Activated CD4-positive, alpha-beta T cell treated with anti-CD3 and anti-CD28 coated beads for 36 hours (primary cell): Measurements from ENCODE around the gene NFKB2. TPM values are rescaled to one million over a fixed set of nuclear protein-coding genes. Genes with fewer than 3 reads are reported as not detected.
A peak's percentile ranks its signal among the peaks of the same experiment; 100 is the strongest.

Experiments
- ATAC-seq: fragments of 200-7000 bp; cut with Tn5 transposase; one replicate; pipeline ENCODE4 v1.10.0; 2021; ENCODE audit warnings: mild to moderate bottlenecking, moderate library complexity
- CTCF ChIA-PET: fragments of 350-600 bp; sonication (Branson Sonifier 250); formaldehyde crosslinking; loops from one replicate; lab custom pipeline; 2021; ENCODE audit warnings: antibody characterized with exemption; lab: Charles Lee
- POLR2A ChIA-PET: fragments of 350-600 bp; sonication (Branson Sonifier 250); formaldehyde crosslinking; loops from one replicate; lab custom pipeline; 2021; ENCODE audit warnings: antibody characterized with exemption, inconsistent platforms; lab: Charles Lee
- DNase-seq: peaks from one replicate; pipeline ENCODE4 v3.0.0-alpha.2; 2020
- H3K27ac Mint-ChIP-seq: one replicate; pipeline ENCODE4 v1.8.0; 2021; ENCODE audit warnings: mixed read lengths
- H3K27me3 Mint-ChIP-seq: one replicate; pipeline ENCODE4 v1.8.0; 2021; ENCODE audit warnings: mixed read lengths
- H3K36me3 Mint-ChIP-seq: one replicate; pipeline ENCODE4 v1.8.0; 2021; ENCODE audit warnings: low read depth, mixed read lengths
- H3K4me1 Mint-ChIP-seq: one replicate; pipeline ENCODE4 v1.8.0; 2021; ENCODE audit warnings: mixed read lengths
- H3K4me3 Mint-ChIP-seq: one replicate; pipeline ENCODE4 v1.8.0; 2021; ENCODE audit warnings: mild to moderate bottlenecking, moderate library complexity, mixed read lengths
- H3K9me3 Mint-ChIP-seq: one replicate; pipeline ENCODE4 v1.8.0; 2021; ENCODE audit warnings: low read depth, mixed read lengths
- intact Hi-C, 2 experiments: fragments of 100-400 bp; cut with DNase I in 1 of 2; cut with micrococcal nuclease in 1 of 2; formaldehyde crosslinking; loops; one replicate each; pipeline versions ENCODE4 v1.14.2 to v1.15.1; 2022 to 2024; cut with DNase I, micrococcal nuclease
- total RNA-seq, 2 experiments: library from RNA; stranded (reverse); gene quantifications; one replicate each; pipeline ENCODE4 v1.2.3, GENCODE V29; 2021

The NFKB2 gene
- total RNA-seq, 2 experiments from 2014 or later, result 228 to 238 TPM

- intact Hi-C loops, result no loop called here
- Mint-ChIP-seq H3K4me1 (peaks cover 34% of the 10 kb centered on the region), H3K27ac (no peak overlapping the region), H3K9me3 (no peaks in the 10 kb centered on the region), H3K27me3 (peaks cover 25% of the 10 kb centered on the region), H3K36me3 (no peaks in the 10 kb centered on the region), H3K4me3 (no peak overlapping the region)
- ATAC-seq (no peak), DNase-seq (no peak)
- CTCF ChIA-PET, result interaction anchor here (0.6 to 1.5 kb wide), 5 partner anchors 11 to 241 kb away, joined by 3 to 4 read pairs (median 3); no protein-coding TSS in a partner anchor
- POLR2A ChIA-PET, result no interaction called here
Observed at GRCh38 chr10:102414749-102415148, 19.2 kb downstream of the NFKB2 start.

GRCh38 chr10:102416283-102416682 is 20.8 kb downstream of the NFKB2 start:
- no peaks in the 10 kb centered on the region for H3K9me3 Mint-ChIP-seq
- no peak overlapping the region for H3K4me3 Mint-ChIP-seq
- ATAC-seq, result no peak
- peaks cover 21% of the 10 kb centered on the region for H3K27me3 Mint-ChIP-seq
- DNase-seq, result no peak
- POLR2A ChIA-PET, result no interaction called here
- H3K27ac Mint-ChIP-seq, result no peak overlapping the region
- peaks cover 32% of the 10 kb centered on the region for H3K4me1 Mint-ChIP-seq
- intact Hi-C loops, result no loop called here
- H3K36me3 Mint-ChIP-seq, result peaks cover 2% of the 10 kb centered on the region
- CTCF ChIA-PET, result interaction anchor here (0.7 to 1.5 kb wide), 2 partner anchors 44 to 185 kb away, joined by 3 to 4 read pairs; no protein-coding TSS in a partner anchor

- no peak for DNase-seq
- Mint-ChIP-seq H3K27ac (no peak overlapping the region), H3K4me1 (peaks cover 31% of the 10 kb centered on the region), H3K27me3 (peaks cover 19% of the 10 kb centered on the region), H3K9me3 (no peaks in the 10 kb centered on the region), H3K4me3 (no peak overlapping the region), H3K36me3 (peaks cover 2% of the 10 kb centered on the region)
- CTCF ChIA-PET, result no interaction called here
- intact Hi-C loops, result no loop called here
- no peak for ATAC-seq
- POLR2A ChIA-PET, result no interaction called here
Observed at GRCh38 chr10:102416695-102417094, 21.2 kb downstream of the NFKB2 start.

- Mint-ChIP-seq H3K27ac (no peak within 1 kb of the TSS), H3K36me3 (peaks cover 7% of the 10 kb centered on the region), H3K4me1 (peaks cover 30% of the 10 kb centered on the region), H3K27me3 (peaks cover 19% of the 10 kb centered on the region), H3K9me3 (no peaks in the 10 kb centered on the region), H3K4me3 (peak within 1 kb of the TSS; percentile 96)
- CTCF ChIA-PET, result no interaction called here
- no peak for ATAC-seq
- peak; percentile 18 for DNase-seq
- intact Hi-C loops, result no loop called here
- POLR2A ChIA-PET, result no interaction called here
Observed at GRCh38 chr10:102418622-102419268, 23.2 kb downstream of the NFKB2 start, which contains the start of gene PSD. PSD (minus strand) TSS chr10:102418785; CDS start chr10:102417038, 1,747 bp downstream.

- Mint-ChIP-seq H3K27me3 (peaks cover 19% of the 10 kb centered on the region), H3K36me3 (peaks cover 7% of the 10 kb centered on the region), H3K4me3 (peak overlapping the region; percentile 96), H3K4me1 (peaks cover 30% of the 10 kb centered on the region), H3K9me3 (no peaks in the 10 kb centered on the region), H3K27ac (peak overlapping the region; percentile 25)
- CTCF ChIA-PET, result interaction anchor here (0.7 to 5.6 kb wide), 12 partner anchors 9 to 976 kb away, joined by 3 to 67 read pairs (median 5); partner anchors contain the start of genes C10orf95, CUEDC2 and NFKB2
- intact Hi-C loops, result loop anchor here (1.0 to 5.0 kb wide), 6 partner anchors 10 to 287 kb away; partner anchors contain the start of genes ACTR1A (in 1 of the 2), PPRC1 (in 1 of the 2) and SUFU (in 1 of the 2)
- POLR2A ChIA-PET, result interaction anchor here (1.0 to 4.6 kb wide), 5 partner anchors 10 to 83 kb away, joined by 3 to 27 read pairs (median 6); partner anchors contain the start of genes ACTR1A and CUEDC2
- ATAC-seq (no peak), DNase-seq (peak; percentile 85)
Observed at GRCh38 chr10:102419269-102420180, 24.0 kb downstream of the NFKB2 start.

- Mint-ChIP-seq H3K27ac (peak overlapping the region; percentile 87), H3K9me3 (no peaks in the 10 kb centered on the region), H3K36me3 (peaks cover 7% of the 10 kb centered on the region), H3K27me3 (peaks cover 19% of the 10 kb centered on the region), H3K4me1 (peaks cover 30% of the 10 kb centered on the region), H3K4me3 (peak overlapping the region; percentile 96)
- intact Hi-C loops, result loop anchor here (1.0 to 5.0 kb wide), 6 partner anchors 11 to 287 kb away; partner anchors contain the start of genes ACTR1A (in 1 of the 2), PPRC1 (in 1 of the 2) and SUFU (in 1 of the 2)
- DNase-seq (peak; percentile 42), ATAC-seq (peak; percentile 0)
- ChIA-PET POLR2A (interaction anchor here (0.5 to 4.6 kb wide), 7 partner anchors 10 to 82 kb away, joined by 3 to 27 read pairs (median 4); partner anchors contain the start of genes ACTR1A, C10orf95 and CUEDC2), CTCF (interaction anchor here (0.7 to 5.6 kb wide), 15 partner anchors 10 to 288 kb away, joined by 3 to 67 read pairs (median 5); partner anchors contain the start of genes C10orf95, CUEDC2 and NFKB2)
Observed at GRCh38 chr10:102420181-102420713, 24.7 kb downstream of the NFKB2 start.

- peaks cover 30% of the 10 kb centered on the region for H3K4me1 Mint-ChIP-seq
- H3K27me3 Mint-ChIP-seq, result peaks cover 15% of the 10 kb centered on the region
- peaks cover 7% of the 10 kb centered on the region for H3K36me3 Mint-ChIP-seq
- peak within 1 kb of the TSS; percentile 96 for H3K4me3 Mint-ChIP-seq
- no peaks in the 10 kb centered on the region for H3K9me3 Mint-ChIP-seq
- ATAC-seq, result peak; percentile 80
- intact Hi-C loops, result loop anchor here (1.0 to 5.0 kb wide), 16 partner anchors 11 to 288 kb away; partner anchors contain the start of genes ACTR1A (in 2 of the 2), CUEDC2 (in 2 of the 2), NOLC1 (in 1 of the 2) and PPRC1 (in 1 of the 2)
- CTCF ChIA-PET, result interaction anchor here (0.7 to 5.6 kb wide), 18 partner anchors 11 to 251 kb away, joined by 3 to 67 read pairs (median 5); partner anchors contain the start of genes C10orf95, CUEDC2 and NFKB2
- POLR2A ChIA-PET, result interaction anchor here (0.5 to 4.6 kb wide), 8 partner anchors 11 to 82 kb away, joined by 3 to 27 read pairs (median 5); partner anchors contain the start of genes ACTR1A, C10orf95 and CUEDC2
- DNase-seq, result peak; percentile 98
- peak within 1 kb of the TSS; percentile 87 for H3K27ac Mint-ChIP-seq
Observed at GRCh38 chr10:102420714-102421506, 25.4 kb downstream of the NFKB2 start, which contains the start of gene FBXL15. FBXL15 (plus strand) TSS chr10:102420836; CDS start chr10:102421130, 294 bp downstream.

GRCh38 chr10:102421507-102421756 is 25.9 kb downstream of the NFKB2 start:
- H3K36me3 Mint-ChIP-seq, result peaks cover 7% of the 10 kb centered on the region
- ChIA-PET CTCF (interaction anchor here (0.6 to 5.6 kb wide), 16 partner anchors 10 to 252 kb away, joined by 3 to 67 read pairs (median 4); partner anchors contain the start of genes C10orf95, CUEDC2 and NFKB2), POLR2A (interaction anchor here (0.9 to 4.6 kb wide), 6 partner anchors 11 to 154 kb away, joined by 3 to 27 read pairs (median 6); partner anchors contain the start of genes C10orf95 and CUEDC2)
- ATAC-seq, result no peak
- H3K27me3 Mint-ChIP-seq, result peaks cover 12% of the 10 kb centered on the region
- H3K4me3 Mint-ChIP-seq, result peak overlapping the region; percentile 96
- H3K27ac Mint-ChIP-seq, result peak overlapping the region; percentile 42
- peaks cover 34% of the 10 kb centered on the region for H3K4me1 Mint-ChIP-seq
- no peaks in the 10 kb centered on the region for H3K9me3 Mint-ChIP-seq
- DNase-seq, result no peak
- intact Hi-C loops, result loop anchor here (1.0 to 5.0 kb wide), 16 partner anchors 11 to 289 kb away; partner anchors contain the start of genes ACTR1A (in 2 of the 2), CUEDC2 (in 2 of the 2), NOLC1 (in 1 of the 2) and PPRC1 (in 1 of the 2)

- ATAC-seq (no peak), DNase-seq (peak; percentile 60)
- Mint-ChIP-seq H3K36me3 (peaks cover 7% of the 10 kb centered on the region), H3K4me1 (peaks cover 39% of the 10 kb centered on the region), H3K9me3 (no peaks in the 10 kb centered on the region), H3K27ac (peak overlapping the region; percentile 78), H3K27me3 (peaks cover 12% of the 10 kb centered on the region), H3K4me3 (peak overlapping the region; percentile 96)
- ChIA-PET CTCF (interaction anchor here (0.6 to 5.6 kb wide), 20 partner anchors 10 to 196 kb away, joined by 3 to 67 read pairs (median 4); partner anchors contain the start of genes ACTR1A, C10orf95, CUEDC2 and ELOVL3), POLR2A (interaction anchor here (0.9 to 4.6 kb wide), 6 partner anchors 10 to 154 kb away, joined by 3 to 27 read pairs (median 6); partner anchors contain the start of genes C10orf95 and CUEDC2)
- intact Hi-C loops, result loop anchor here (1.0 to 5.0 kb wide), 16 partner anchors 10 to 289 kb away; partner anchors contain the start of genes ACTR1A (in 2 of the 2), CUEDC2 (in 2 of the 2), NOLC1 (in 1 of the 2) and PPRC1 (in 1 of the 2)
Observed at GRCh38 chr10:102421757-102422512, 26.4 kb downstream of the NFKB2 start.
